Measurements from ENCODE around the gene DDX52.

GRCh38 chr17:37659925-37660324 is 16.7 kb upstream of the DDX52 start:
- TF ChIP-seq CTCF (IDR thresholded peaks at IDR 0.05) (no peak), POLR2AphosphoS5 (IDR thresholded peaks at IDR 0.05) (no peak)

Measured in esophagus muscularis mucosa (tissue), 3 donors.